GM18867 (cell line): ENCODE results near the gene MS4A10.

Experiments
- ATAC-seq: cut with Tn5 transposase; IDR thresholded peaks from one replicate; pipeline ENCODE4 v1.9.1; 2021; ENCODE audit warnings: mild to moderate bottlenecking, moderate library complexity; ENCODE audit not compliant: unreplicated experiment

Gene MS4A10

DNA sequence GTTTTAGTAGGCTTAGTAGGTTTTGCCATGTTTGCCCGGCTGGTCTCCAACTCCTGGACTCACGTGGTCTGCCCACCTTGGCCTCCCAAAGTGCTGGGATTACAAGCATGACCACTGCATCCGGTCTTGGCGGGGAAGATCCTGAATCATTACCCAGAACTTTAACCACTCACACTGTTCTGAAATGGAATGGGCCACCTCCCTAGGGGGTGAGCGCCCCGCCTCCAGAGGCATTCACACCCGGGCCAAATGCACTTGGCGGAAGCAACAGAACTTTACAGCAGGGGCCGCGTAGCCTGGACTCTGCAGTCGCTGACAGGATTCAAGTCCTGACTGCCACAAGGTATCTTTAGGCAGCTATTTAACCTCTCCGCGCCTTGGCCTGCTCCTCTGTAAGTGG lies 62.1 kb downstream of the MS4A10 start:
- no peak for ATAC-seq

DNA sequence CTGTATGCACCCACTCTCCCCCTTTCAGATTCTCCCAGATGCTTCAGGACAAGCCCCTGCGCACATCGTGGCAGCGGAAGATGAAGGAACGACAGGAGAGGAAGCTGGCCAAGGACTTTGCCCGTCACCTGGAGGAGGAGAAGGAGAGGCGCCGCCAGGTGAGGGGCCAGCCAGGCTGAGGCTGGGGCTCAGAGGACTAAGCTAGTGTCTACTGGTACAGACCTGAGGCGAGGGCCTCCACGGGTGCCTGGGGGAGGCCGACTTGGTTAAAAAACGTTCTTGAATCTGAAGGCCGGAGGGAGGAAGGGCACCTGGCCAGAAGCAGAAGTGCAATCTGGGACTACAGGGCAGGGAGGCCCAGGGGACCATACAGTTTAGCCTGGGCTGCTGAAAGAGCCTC lies 62.8 kb downstream of the MS4A10 start:
- no peak for ATAC-seq

DNA sequence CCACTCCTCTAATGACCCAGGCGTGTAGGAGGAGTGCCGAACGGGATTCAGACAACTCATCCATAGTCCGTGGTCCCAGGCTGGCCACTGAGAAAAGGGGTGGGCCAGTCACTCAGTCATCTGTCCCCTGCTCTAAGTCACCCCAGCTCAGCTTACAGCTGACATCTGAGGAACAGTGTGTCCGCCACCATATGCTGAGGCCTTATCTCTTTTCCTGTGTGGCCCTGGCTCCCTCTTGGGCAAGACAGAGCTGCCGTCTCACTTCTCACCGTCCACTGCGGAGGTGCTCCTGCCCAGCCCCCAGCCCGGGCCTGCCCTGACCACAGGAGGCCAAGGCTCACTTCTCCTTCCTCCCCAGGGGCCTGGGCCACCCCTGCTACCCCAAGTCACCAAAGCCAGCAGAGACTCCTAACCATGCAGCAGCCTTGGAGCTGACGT lies 63.6 kb downstream of the MS4A10 start:
- ATAC-seq: no peak

DNA sequence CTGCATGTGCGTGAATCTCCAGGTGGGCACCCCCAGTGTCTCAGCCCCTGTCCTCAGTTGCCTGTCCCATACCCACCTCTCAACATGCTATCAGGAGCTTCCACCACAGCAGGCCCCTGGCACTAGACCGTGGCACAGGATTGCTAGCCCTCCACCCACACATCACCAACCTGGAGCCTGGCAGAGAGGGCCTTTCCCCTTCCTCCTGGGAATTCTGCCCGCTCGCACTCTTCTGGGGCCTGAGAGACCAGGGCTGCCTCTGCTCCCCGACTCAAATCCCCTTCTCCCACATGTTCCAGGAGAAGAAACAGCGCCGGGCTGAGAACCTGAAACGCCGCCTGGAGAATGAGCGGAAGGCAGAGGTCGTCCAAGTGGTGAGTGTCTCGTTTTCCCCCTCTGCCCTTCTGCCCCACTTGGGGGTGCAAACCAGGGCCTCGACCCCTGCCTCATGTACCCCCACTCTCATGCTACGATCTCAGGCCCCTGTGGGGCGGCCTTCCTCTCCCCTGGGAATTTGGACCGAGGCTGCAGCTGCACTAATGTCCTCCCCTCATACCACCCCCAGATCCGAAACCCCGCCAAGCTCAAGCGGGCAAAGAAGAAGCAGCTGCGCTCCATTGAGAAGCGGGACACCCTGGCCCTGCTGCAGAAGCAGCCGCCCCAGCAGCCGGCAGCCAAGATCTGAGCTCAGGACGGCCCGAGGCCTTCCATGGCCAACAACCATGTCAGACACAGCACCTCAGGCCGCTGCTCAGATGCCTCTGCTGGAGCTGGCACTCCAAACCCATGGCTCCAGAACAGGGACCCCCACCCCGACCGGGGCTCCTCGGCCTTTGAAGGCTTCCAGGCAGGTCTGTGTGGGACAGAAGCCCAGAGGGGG lies 64.7 kb downstream of the MS4A10 start:
- no peak for ATAC-seq
